ENCODE measurements around the gene KCNE4. TPM values are rescaled to one million over a fixed set of nuclear protein-coding genes. Genes with fewer than 3 reads are reported as not detected.

Gene KCNE4
- total and polyA plus RNA-seq, 2 experiments from 2014 or later = not detected

Other genes starting within 250 kb of the KCNE4 start
- 130 and 132 TPM in 2 replicates for gene ACSL3, start 191.2 kb upstream of the KCNE4 start, total RNA-seq (2014; rRNA removed; shearing (Covaris generic))
- 50.4 and 55.3 TPM in 2 replicates for gene ACSL3, start 191.2 kb upstream of the KCNE4 start, polyA plus RNA-seq (2016; fragmentation: Nextera tagmentation; extraction: Ambion mirVana)

All from GM23338 (cell line).